C4-2B (cell line): ENCODE data around the gene EFNA5.

Experiments
- H3K27ac ChIP-seq: fragments of 450-650 bp; 2 replicates; pipeline ENCODE4 v1.5.1; 2017
- CTCF ChIP-seq: fragments of 450-650 bp; conservative IDR thresholded peaks from 2 replicates; pipeline ENCODE4 v1.5.1; 2017; ENCODE audit warnings: mild to moderate bottlenecking
- ZFX ChIP-seq: fragments of 450-650 bp; IDR thresholded peaks from 2 replicates; pipeline ENCODE4 v1.6.1; 2017

The EFNA5 gene

GRCh38 chr5:107464416-107464815 lies 206.3 kb downstream of the EFNA5 start:
- peak overlapping the region; percentile 23; the same call in 1 of the 2 replicates for H3K27ac ChIP-seq
- TF ChIP-seq CTCF (no peak), ZFX (no peak)

- TF ChIP-seq ZFX (no peak), CTCF (no peak)
- peak overlapping the region; percentile 23; the same call in 1 of the 2 replicates for H3K27ac ChIP-seq
These were observed 207.0 kb downstream of the EFNA5 start for GRCh38 chr5:107463731-107464130.

- TF ChIP-seq ZFX (no peak), CTCF (no peak)
- H3K27ac ChIP-seq = no peak overlapping the region
These were observed 209.0 kb downstream of the EFNA5 start for GRCh38 chr5:107461770-107462169.

- TF ChIP-seq ZFX (no peak), CTCF (no peak)
- H3K27ac ChIP-seq = no peak overlapping the region
These were observed 209.9 kb downstream of the EFNA5 start for GRCh38 chr5:107460789-107461188.

GRCh38 chr5:107459605-107460004 lies 211.1 kb downstream of the EFNA5 start:
- no peak overlapping the region for H3K27ac ChIP-seq
- TF ChIP-seq CTCF (no peak), ZFX (no peak)

- no peak overlapping the region for H3K27ac ChIP-seq
- TF ChIP-seq CTCF (no peak), ZFX (no peak)
These were observed 212.4 kb downstream of the EFNA5 start for GRCh38 chr5:107458322-107458721.

- H3K27ac ChIP-seq = no peak overlapping the region
- TF ChIP-seq ZFX (no peak), CTCF (no peak)
These were observed 212.9 kb downstream of the EFNA5 start for GRCh38 chr5:107457881-107458280.
